B cell (primary cell): ENCODE results near the gene NPAS3. TPM values are rescaled to one million over a fixed set of nuclear protein-coding genes. Genes with fewer than 3 reads are reported as not detected.

Experiments
- ATAC-seq: fragments of 200-7000 bp; cut with Tn5 transposase; one replicate; pipeline ENCODE4 v1.10.0; 2021; ENCODE audit warnings: low read depth, mild to moderate bottlenecking, moderate number of reproducible peaks, moderate library complexity
- CTCF ChIA-PET: fragments of 350-600 bp; sonication (Branson Sonifier 250); formaldehyde crosslinking; loops from one replicate; lab custom pipeline; 2021; ENCODE audit warnings: antibody characterized with exemption, inconsistent platforms; lab: Charles Lee
- POLR2A ChIA-PET: fragments of 350-600 bp; sonication (Branson Sonifier 250); formaldehyde crosslinking; loops from one replicate; lab custom pipeline; 2021; ENCODE audit warnings: antibody characterized with exemption; lab: Charles Lee
- DNase-seq: peaks from one replicate; pipeline ENCODE4 v3.0.0; 2013
- H2AFZ ChIP-seq: 2 replicates; pipeline ENCODE4 v1.6.1; 2012; ENCODE audit warnings: mild to moderate bottlenecking, low read depth, low read length; ENCODE audit not compliant: insufficient read depth, poor library complexity, severe bottlenecking
- H3K27ac ChIP-seq, 2 donors: 1 replicate in 1 of 2; 2 replicates in 1 of 2; pipeline ENCODE4 v1.5.1; 2012 to 2013; ENCODE audit warnings: low read length in 2 of 2, mild to moderate bottlenecking in 2 of 2, moderate library complexity in 1 of 2
- H3K27me3 ChIP-seq, 4 experiments: fragments of 200-600 bp in 1 of 4; sonication (generic) in 1 of 4; replicated peaks in 1 of 4; 1 replicate in 2 of 4; 2 replicates in 2 of 4; pipeline versions ENCODE4 v1.6.1 to v1.7.0; 2013 to 2016; ENCODE audit warnings: low read length in 3 of 4, mild to moderate bottlenecking in 2 of 4, mixed read lengths in 1 of 4, moderate library complexity in 1 of 4; ENCODE audit not compliant: insufficient read depth in 4 of 4, control insufficient read depth in 3 of 4; ENCODE audit errors: control extremely low read depth in 1 of 4
- H3K36me3 ChIP-seq, 2 experiments: replicated peaks in 1 of 2; 1 replicate in 1 of 2; 2 replicates in 1 of 2; pipeline versions ENCODE4 v1.6.1 to v1.7.1; 2013; ENCODE audit warnings: low read length in 1 of 2; ENCODE audit not compliant: insufficient read depth in 2 of 2, control insufficient read depth in 1 of 2; ENCODE audit errors: control extremely low read depth in 1 of 2, extremely low read depth in 1 of 2
- H3K4me1 ChIP-seq, 2 donors: fragments of 200-600 bp in 1 of 2; sonication (generic) in 1 of 2; 1 replicate in 1 of 2; 2 replicates in 1 of 2; pipeline versions ENCODE4 v1.5.1 to v1.6.1; 2013 to 2017; ENCODE audit warnings: low read length in 2 of 2; ENCODE audit not compliant: control insufficient read depth in 2 of 2, insufficient read depth in 2 of 2
- H3K4me2 ChIP-seq: replicated peaks from 2 replicates; pipeline ENCODE3; 2012; ENCODE audit warnings: mild to moderate bottlenecking, low read depth, low read length; ENCODE audit not compliant: poor library complexity, severe bottlenecking
- H3K4me3 ChIP-seq, 5 experiments: fragments of 200-600 bp in 1 of 5; sonication (generic) in 1 of 5; 1 replicate in 3 of 5; 2 replicates in 2 of 5; pipeline versions ENCODE4 v1.5.1 to v1.7.0; 2011 to 2016; ENCODE audit warnings: low read length in 4 of 5, mild to moderate bottlenecking in 4 of 5, low read depth in 2 of 5, control low read depth in 1 of 5, moderate library complexity in 1 of 5; ENCODE audit not compliant: insufficient read depth in 1 of 5; ENCODE audit errors: control extremely low read depth in 1 of 5, extremely low read depth in 1 of 5
- H3K79me2 ChIP-seq: fragments of 200-600 bp; sonication (generic); one replicate; pipeline ENCODE4 v1.6.0; 2016; ENCODE audit warnings: low read length; ENCODE audit not compliant: control insufficient read depth, insufficient read depth
- H3K9ac ChIP-seq: fragments of 200-600 bp; sonication (generic); 2 replicates; pipeline ENCODE4 v1.6.1; 2017; ENCODE audit warnings: mild to moderate bottlenecking, low read length, moderate library complexity
- H3K9me3 ChIP-seq, 3 donors: one replicate each; pipeline versions ENCODE4 v1.6.1 to v1.7.1; 2013; ENCODE audit warnings: low read length in 2 of 3; ENCODE audit not compliant: control insufficient read depth in 2 of 3, insufficient read depth in 1 of 3; ENCODE audit errors: control extremely low read depth in 1 of 3
- H4K20me1 ChIP-seq: 2 replicates; pipeline ENCODE4 v1.6.0; 2012; ENCODE audit warnings: mild to moderate bottlenecking, low read length; ENCODE audit not compliant: insufficient read depth, control insufficient read depth, poor library complexity, severe bottlenecking
- H3K27ac Mint-ChIP-seq: one replicate; pipeline ENCODE4 v1.8.0; 2021; ENCODE audit warnings: mixed read lengths
- H3K27me3 Mint-ChIP-seq: one replicate; pipeline ENCODE4 v1.8.0; 2021; ENCODE audit warnings: mixed read lengths
- H3K4me1 Mint-ChIP-seq: one replicate; pipeline ENCODE4 v1.8.0; 2021; ENCODE audit warnings: mixed read lengths
- H3K4me3 Mint-ChIP-seq: one replicate; pipeline ENCODE4 v1.8.0; 2021; ENCODE audit warnings: mixed read lengths
- H3K9me3 Mint-ChIP-seq: one replicate; pipeline ENCODE4 v1.8.0; 2022; ENCODE audit warnings: mixed read lengths; ENCODE audit not compliant: insufficient read depth
- EZH2 ChIP-seq: IDR thresholded peaks from 2 replicates; pipeline ENCODE4 v1.6.1; 2012; ENCODE audit warnings: borderline replicate concordance, low read depth, mild to moderate bottlenecking, moderate library complexity, low read length; ENCODE audit not compliant: insufficient read depth, poor library complexity, severe bottlenecking
- WGBS: methylation state at CpG from one replicate; pipeline ENCODE4 v1.1.5; 2013; ENCODE audit warnings: missing lambda C conversion rate; ENCODE audit not compliant: insufficient coverage; 5-methylcytosine and 5-hydroxymethylcytosine counted together
- intact Hi-C: fragments of 100-400 bp; cut with micrococcal nuclease; formaldehyde crosslinking; loops from one replicate; pipeline ENCODE4 v1.10.0; 2022
- polyA plus RNA-seq: library from polyadenylated mRNA; depleted of rRNA; stranded (reverse); fragments of >200 nt; gene quantifications from 2 replicates; pipeline ENCODE4 v1.2.3, GENCODE V29; 2012
- total RNA-seq, 2 donors: library from RNA; stranded (reverse); fragments of 120-200 nt in 1 of 2; gene quantifications; 1 replicate in 1 of 2; 2 replicates in 1 of 2; pipeline versions ENCODE4 v1.2.3 to v1.2.4, GENCODE V29; 2013 to 2022
- TF ChIP-seq, protein P1 (sequence below): fragments of 200-600 bp; IDR thresholded peaks from one replicate; pipeline ENCODE4 v1.8.0; 2022; ENCODE audit warnings: antibody characterized with exemption, mild to moderate bottlenecking

The NPAS3 gene
- total and polyA plus RNA-seq, 2 donors (not counting 1 experiment from before 2014, with no cell fraction given) = not detected

DNA sequence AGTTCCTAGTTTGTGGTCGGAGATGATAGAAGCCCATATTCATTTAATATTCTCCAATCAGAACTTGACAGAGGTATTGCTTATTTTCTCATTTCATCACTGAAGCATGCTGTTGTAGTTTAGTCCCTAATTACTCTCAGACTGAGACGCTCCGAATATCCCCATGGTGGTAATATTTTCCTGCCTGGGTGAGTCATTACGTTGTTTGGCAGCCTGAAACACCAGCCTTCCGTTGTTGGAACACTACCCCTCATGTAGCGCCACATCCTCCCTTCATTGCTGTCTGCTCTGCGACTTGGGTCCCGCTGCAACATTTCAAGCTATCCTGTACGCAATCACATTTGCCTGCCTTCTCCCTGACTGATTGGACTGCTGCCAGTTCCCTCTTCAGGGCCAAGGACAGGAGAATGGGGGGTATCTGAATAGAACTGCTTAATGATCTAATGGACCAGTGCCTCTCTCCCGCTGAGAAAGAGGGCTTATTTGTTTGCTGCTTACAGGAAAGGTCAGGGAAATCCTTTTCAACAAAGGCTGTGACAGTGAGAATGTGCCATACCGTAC, 369.1 kb downstream of the NPAS3 start:
- no peak for TF ChIP-seq EZH2
- TF ChIP-seq, protein P1, sequence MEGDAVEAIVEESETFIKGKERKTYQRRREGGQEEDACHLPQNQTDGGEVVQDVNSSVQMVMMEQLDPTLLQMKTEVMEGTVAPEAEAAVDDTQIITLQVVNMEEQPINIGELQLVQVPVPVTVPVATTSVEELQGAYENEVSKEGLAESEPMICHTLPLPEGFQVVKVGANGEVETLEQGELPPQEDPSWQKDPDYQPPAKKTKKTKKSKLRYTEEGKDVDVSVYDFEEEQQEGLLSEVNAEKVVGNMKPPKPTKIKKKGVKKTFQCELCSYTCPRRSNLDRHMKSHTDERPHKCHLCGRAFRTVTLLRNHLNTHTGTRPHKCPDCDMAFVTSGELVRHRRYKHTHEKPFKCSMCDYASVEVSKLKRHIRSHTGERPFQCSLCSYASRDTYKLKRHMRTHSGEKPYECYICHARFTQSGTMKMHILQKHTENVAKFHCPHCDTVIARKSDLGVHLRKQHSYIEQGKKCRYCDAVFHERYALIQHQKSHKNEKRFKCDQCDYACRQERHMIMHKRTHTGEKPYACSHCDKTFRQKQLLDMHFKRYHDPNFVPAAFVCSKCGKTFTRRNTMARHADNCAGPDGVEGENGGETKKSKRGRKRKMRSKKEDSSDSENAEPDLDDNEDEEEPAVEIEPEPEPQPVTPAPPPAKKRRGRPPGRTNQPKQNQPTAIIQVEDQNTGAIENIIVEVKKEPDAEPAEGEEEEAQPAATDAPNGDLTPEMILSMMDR = no peak
- no peaks in the 10 kb centered on the region for H3K4me1 Mint-ChIP-seq
- ATAC-seq = no peak
- POLR2A ChIA-PET = no interaction called here
- CTCF ChIA-PET = no interaction called here
- H3K36me3 ChIP-seq = no peaks in the 10 kb centered on the region
- peaks cover 0 to 2% (median 0%) of the 10 kb centered on the region in 3 donors for H3K9me3 ChIP-seq
- no peaks in the 10 kb centered on the region for H3K79me2 ChIP-seq
- H3K27ac ChIP-seq = no peak overlapping the region
- H3K4me3 ChIP-seq = no peak overlapping the region
- no peaks in the 10 kb centered on the region for H3K27me3 ChIP-seq
- no peak overlapping the region for H3K27ac Mint-ChIP-seq
- no peaks in the 10 kb centered on the region for H3K9me3 Mint-ChIP-seq
- no peak overlapping the region for H3K9ac ChIP-seq
- H3K4me2 ChIP-seq = no peak overlapping the region
- DNase-seq = no peak
- intact Hi-C loops = no loop called here
- H4K20me1 ChIP-seq = no peaks in the 10 kb centered on the region
- WGBS = 90% methylated on average over 6 of the region's 11 CpGs
- H3K4me3 Mint-ChIP-seq = no peak overlapping the region
- no peaks in the 10 kb centered on the region for H3K4me1 ChIP-seq
- no peaks in the 10 kb centered on the region for H3K27me3 Mint-ChIP-seq
- H2AFZ ChIP-seq = no peak overlapping the region

- Histone ChIP-seq H2AFZ (no peak overlapping the region), H3K9ac (no peak overlapping the region), H3K4me3 (no peak overlapping the region), H3K4me1 (no peaks in the 10 kb centered on the region), H3K36me3 (no peaks in the 10 kb centered on the region), H3K79me2 (no peaks in the 10 kb centered on the region), H4K20me1 (no peaks in the 10 kb centered on the region), H3K4me2 (no peak overlapping the region), H3K9me3 (peaks cover 0 to 2% (median 0%) of the 10 kb centered on the region in 3 donors), H3K27ac (no peak overlapping the region), H3K27me3 (no peaks in the 10 kb centered on the region)
- ChIA-PET CTCF (no interaction called here), POLR2A (no interaction called here)
- DNase-seq = no peak
- Mint-ChIP-seq H3K4me3 (no peak overlapping the region), H3K9me3 (no peaks in the 10 kb centered on the region), H3K27ac (no peak overlapping the region), H3K27me3 (no peaks in the 10 kb centered on the region), H3K4me1 (no peaks in the 10 kb centered on the region)
- WGBS = 82% methylated on average over 3 of the region's 4 CpGs
- TF ChIP-seq EZH2 = no peak
- TF ChIP-seq, protein P1 = no peak
- no peak for ATAC-seq
- intact Hi-C loops = no loop called here
These were observed 370.4 kb downstream of the NPAS3 start for GRCh38 chr14:33309106-33309505.
